Fibroblast of villous mesenchyme (primary cell): ENCODE measurements around the gene PRSS22. TPM values are rescaled to one million over a fixed set of nuclear protein-coding genes. Genes with fewer than 3 reads are reported as not detected.

Source experiments
- DNase-seq: peaks from one replicate; pipeline ENCODE4 v3.0.0-alpha.2; 2010; ENCODE audit warnings: low read depth
- H3K4me3 ChIP-seq: 2 replicates; pipeline ENCODE4 v1.5.1; 2011; ENCODE audit warnings: low read depth, mild to moderate bottlenecking, low read length
- total RNA-seq: library from RNA; depleted of rRNA; stranded (reverse); fragments of >200 nt; gene quantifications from 2 replicates; pipeline ENCODE4 v1.2.3, GENCODE V29; 2012
- TF ChIP-seq, protein P1 (sequence below): IDR thresholded peaks from 2 replicates; pipeline ENCODE4 v1.5.1; 2012; ENCODE audit warnings: low read depth, mild to moderate bottlenecking, low read length; ENCODE audit not compliant: insufficient read depth

The PRSS22 gene
- total RNA-seq, 1 donor = not detected

DNA sequence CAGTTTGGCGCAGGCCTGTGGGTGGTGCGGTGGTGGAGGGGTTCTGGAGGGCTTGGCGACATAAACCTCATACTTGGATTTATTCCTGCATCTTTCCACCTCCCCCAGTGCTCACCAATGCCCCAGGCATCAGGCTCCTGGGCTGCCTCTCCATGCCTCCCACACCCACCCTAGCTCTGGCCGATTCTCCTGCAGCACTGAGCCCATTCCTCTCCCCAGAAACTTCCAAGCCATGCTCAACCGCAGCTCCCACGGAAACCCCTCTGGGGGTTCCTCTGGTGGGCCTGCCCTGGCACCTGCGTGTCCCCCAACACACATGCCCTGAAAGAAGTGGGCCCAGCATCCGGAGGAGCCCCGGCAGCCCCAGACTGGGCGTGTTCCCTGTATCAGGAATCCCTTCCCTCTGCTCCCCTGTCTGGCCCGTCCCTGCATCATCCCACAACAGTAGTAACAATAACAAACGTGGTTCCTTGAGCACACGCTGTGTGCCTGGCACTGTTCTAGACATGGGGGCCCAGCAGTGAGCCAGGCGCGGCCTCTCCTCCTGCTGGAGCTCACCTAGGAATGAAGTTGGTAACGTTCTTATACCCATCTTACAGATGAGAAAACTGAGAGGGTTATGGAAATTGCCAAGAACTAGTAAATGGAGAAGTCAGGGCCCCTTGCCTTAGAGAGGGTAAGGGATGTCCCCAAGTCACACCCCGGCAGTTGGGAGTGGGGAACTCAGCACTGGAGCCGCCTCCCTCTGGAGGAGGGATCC lies 38.6 kb downstream of the PRSS22 start:
- H3K4me3 ChIP-seq = no peak overlapping the region
- DNase-seq = no peak
- TF ChIP-seq, protein P1, sequence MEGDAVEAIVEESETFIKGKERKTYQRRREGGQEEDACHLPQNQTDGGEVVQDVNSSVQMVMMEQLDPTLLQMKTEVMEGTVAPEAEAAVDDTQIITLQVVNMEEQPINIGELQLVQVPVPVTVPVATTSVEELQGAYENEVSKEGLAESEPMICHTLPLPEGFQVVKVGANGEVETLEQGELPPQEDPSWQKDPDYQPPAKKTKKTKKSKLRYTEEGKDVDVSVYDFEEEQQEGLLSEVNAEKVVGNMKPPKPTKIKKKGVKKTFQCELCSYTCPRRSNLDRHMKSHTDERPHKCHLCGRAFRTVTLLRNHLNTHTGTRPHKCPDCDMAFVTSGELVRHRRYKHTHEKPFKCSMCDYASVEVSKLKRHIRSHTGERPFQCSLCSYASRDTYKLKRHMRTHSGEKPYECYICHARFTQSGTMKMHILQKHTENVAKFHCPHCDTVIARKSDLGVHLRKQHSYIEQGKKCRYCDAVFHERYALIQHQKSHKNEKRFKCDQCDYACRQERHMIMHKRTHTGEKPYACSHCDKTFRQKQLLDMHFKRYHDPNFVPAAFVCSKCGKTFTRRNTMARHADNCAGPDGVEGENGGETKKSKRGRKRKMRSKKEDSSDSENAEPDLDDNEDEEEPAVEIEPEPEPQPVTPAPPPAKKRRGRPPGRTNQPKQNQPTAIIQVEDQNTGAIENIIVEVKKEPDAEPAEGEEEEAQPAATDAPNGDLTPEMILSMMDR = no peak

DNA sequence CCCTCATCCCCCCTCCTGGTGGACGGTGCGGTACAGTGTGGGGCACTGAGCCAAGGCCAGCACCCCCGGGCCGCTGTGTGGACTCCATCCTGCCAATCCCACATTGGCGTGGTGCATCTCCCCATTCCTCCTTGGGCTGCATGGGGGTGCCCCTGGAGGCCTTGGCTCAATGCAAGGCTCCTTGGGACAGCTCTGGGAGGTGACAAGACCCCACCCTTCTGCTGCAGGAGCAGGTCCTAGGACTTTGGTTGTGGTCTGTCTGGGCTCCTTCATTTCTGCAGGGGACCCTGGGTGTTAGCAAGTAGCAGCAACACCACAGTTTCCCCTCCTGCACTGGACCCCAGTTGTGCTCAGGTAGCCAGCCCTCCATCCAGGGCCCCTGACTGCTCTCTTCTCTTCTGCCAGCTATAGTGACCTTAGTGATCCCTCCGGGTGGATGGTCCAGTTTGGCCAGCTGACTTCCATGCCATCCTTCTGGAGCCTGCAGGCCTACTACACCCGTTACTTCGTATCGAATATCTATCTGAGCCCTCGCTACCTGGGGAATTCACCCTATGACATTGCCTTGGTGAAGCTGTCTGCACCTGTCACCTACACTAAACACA lies 39.6 kb downstream of the PRSS22 start:
- TF ChIP-seq, protein P1 = no peak
- no peak overlapping the region for H3K4me3 ChIP-seq
- no peak for DNase-seq

DNA sequence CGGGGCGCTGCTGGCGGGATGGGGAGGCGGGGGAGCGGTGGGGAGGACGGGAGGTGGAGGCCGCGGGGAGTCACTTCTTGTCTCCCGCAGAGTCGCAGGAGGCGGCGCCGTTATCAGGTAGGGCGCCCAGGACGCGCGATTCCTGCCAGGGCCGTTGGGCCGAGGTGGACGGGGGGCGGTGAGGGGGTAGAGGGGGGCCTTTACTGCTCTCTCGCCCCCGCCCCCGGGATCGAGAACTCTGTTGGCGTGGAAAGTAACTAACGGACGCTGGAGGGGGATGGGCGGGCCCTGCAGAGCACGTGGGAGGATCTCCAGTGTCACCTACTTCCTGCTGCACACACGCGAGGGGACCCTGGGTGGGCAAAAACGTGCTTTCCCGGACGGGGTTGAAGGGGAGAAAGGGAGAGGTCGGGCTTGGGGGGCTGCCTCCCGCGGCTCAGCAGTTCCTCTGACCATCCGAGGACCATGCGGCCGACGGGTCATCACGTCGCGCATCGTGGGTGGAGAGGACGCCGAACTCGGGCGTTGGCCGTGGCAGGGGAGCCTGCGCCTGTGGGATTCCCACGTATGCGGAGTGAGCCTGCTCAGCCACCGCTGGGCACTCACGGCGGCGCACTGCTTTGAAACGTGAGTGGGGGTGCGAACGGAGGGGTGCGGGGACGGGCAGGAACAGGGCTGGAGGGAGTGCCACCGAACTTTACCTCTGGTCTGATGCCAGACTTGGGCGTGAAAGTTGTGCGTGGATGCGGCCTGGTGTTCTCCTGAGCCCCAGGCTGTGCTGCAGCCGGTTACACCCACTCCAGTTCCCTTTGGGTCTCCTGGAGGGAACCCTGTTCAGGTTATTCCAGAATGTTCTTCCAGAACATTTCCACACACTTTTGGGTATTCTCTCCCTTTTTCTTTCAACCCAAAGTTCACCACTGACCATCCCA lies 40.4 kb downstream of the PRSS22 start:
- TF ChIP-seq, protein P1 = no peak
- no peak overlapping the region for H3K4me3 ChIP-seq
- no peak for DNase-seq

DNA sequence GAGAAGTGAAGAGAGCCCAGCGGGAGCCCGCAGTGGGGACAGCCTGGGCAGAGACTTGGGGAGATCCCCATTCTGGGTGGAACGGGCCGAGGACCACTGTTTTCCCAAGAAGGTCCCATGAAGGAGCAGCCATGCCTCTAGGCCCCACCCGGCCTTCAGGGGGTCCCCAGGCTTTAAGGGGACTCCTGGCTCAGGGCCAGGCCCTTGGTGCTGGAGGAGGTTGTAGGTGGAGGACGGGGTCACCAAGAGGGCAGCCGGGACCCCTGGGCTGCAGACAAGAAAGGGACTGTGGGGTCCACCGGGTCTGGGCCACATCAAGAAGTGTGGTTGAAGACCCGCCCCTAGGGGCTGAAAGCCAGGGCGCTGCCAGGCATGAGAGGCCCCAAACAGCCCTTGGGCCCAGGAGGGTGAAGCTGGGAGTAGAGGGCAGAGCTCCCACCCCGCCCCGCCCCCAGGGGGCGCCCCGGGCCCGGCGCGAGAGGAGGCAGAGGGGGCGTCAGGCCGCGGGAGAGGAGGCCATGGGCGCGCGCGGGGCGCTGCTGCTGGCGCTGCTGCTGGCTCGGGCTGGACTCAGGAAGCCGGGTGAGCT lies 41.1 kb downstream of the PRSS22 start, which contains the start of gene PRSS21:
PRSS21 (plus strand) TSS at position 487 of the 589 bp plus-strand sequence; CDS start at position 519, 32 bp downstream.
- no peak within 1 kb of the TSS for H3K4me3 ChIP-seq
- no peak for DNase-seq
- TF ChIP-seq, protein P1 = no peak

DNA sequence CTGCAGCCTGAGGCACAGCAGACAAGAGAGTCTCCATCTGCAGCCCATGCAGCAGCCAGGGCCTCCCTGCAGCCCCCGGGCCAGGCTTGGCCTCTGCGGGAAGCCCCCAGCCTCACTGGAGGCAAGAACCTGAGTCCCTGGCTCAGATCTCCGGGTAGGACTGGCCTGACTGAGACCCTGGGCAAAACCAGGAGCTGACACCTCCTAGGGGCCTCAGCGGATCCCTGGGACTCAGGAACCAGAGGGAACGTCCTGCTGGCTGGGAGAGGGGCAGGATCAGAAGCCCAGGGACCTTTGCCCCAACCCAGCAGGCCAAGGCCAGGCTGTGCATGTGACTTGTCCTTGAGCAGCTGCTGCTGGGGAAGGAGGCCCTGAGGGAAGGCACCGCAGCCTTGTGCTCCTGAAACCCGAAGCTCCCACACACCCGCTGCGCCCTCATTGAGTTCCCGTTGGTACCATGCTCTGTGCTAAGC lies 42.6 kb downstream of the PRSS22 start:
- TF ChIP-seq, protein P1 = no peak
- H3K4me3 ChIP-seq = no peak overlapping the region
- DNase-seq = no peak
